GM12892 (cell line): ENCODE measurements around the gene ANKRD44.

ENCODE experiments used
- DNase-seq: peaks from one replicate; pipeline ENCODE4 v3.0.0; 2011; ENCODE audit not compliant: insufficient read length
- FAIRE-seq: peaks from 2 replicates; lab custom pipeline; 2011; peaks lifted over from hg19 to GRCh38; lab: Jason Lieb, UNC
- POLR2A ChIP-seq: IDR thresholded peaks from 2 replicates; pipeline ENCODE4 v1.6.1; 2011; ENCODE audit warnings: low read depth, low read length, control low read depth
- POLR2AphosphoS5 ChIP-seq: IDR thresholded peaks from 2 replicates; pipeline ENCODE4 v1.6.1; 2011; ENCODE audit warnings: low read depth, low read length, control low read depth
- TAF1 ChIP-seq: IDR thresholded peaks from 2 replicates; pipeline ENCODE4 v1.6.1; 2011; ENCODE audit warnings: low read depth, mild to moderate bottlenecking, control low read depth, low read length, borderline replicate concordance

ANKRD44 gene

GRCh38 chr2:197085665-197086064 is 224.9 kb downstream of the ANKRD44 start:
- TF ChIP-seq POLR2AphosphoS5 (no peak), POLR2A (no peak), TAF1 (no peak)
- FAIRE-seq, result no peak
- no peak for DNase-seq

- DNase-seq (no peak), FAIRE-seq (no peak)
- TF ChIP-seq POLR2A, result no peak
- no peak for TF ChIP-seq TAF1
- no peak for TF ChIP-seq POLR2AphosphoS5
Measured at GRCh38 chr2:197081294-197081693, 229.3 kb downstream of the ANKRD44 start.

GRCh38 chr2:197080578-197081216 is 229.9 kb downstream of the ANKRD44 start:
- DNase-seq (no peak), FAIRE-seq (no peak)
- TF ChIP-seq POLR2AphosphoS5 (no peak), TAF1 (no peak), POLR2A (no peak)

GRCh38 chr2:197079832-197080555 is 230.6 kb downstream of the ANKRD44 start:
- TF ChIP-seq POLR2A, result no peak
- no peak for TF ChIP-seq POLR2AphosphoS5
- TF ChIP-seq TAF1, result no peak
- DNase-seq (no peak), FAIRE-seq (no peak)

- FAIRE-seq (no peak), DNase-seq (no peak)
- no peak for TF ChIP-seq POLR2AphosphoS5
- TF ChIP-seq TAF1, result no peak
- no peak for TF ChIP-seq POLR2A
Measured at GRCh38 chr2:197079414-197079813, 231.2 kb downstream of the ANKRD44 start.

- TF ChIP-seq TAF1, result no peak
- no peak for TF ChIP-seq POLR2AphosphoS5
- no peak for TF ChIP-seq POLR2A
- FAIRE-seq (no peak), DNase-seq (no peak)
Measured at GRCh38 chr2:197078535-197078934, 232.0 kb downstream of the ANKRD44 start.

- no peak for FAIRE-seq
- TF ChIP-seq POLR2AphosphoS5, result no peak
- TF ChIP-seq POLR2A, result no peak
- no peak for TF ChIP-seq TAF1
Measured at GRCh38 chr2:197077336-197077735, 233.2 kb downstream of the ANKRD44 start.

GRCh38 chr2:197076652-197077051 is 233.9 kb downstream of the ANKRD44 start:
- TF ChIP-seq POLR2A, result no peak
- DNase-seq (no peak), FAIRE-seq (no peak)

More at GRCh38 chr2:197077336-197077735, 233.2 kb downstream of the ANKRD44 start:
- DNase-seq, result no peak

- FAIRE-seq (no peak), DNase-seq (no peak)
- TF ChIP-seq POLR2AphosphoS5 (no peak), POLR2A (no peak), TAF1 (no peak)
Measured at GRCh38 chr2:197075754-197076337, 234.7 kb downstream of the ANKRD44 start.

- FAIRE-seq, result no peak
- DNase-seq, result no peak
- no peak for TF ChIP-seq POLR2AphosphoS5
- TF ChIP-seq TAF1, result no peak
- TF ChIP-seq POLR2A, result no peak
Measured at GRCh38 chr2:197075281-197075680, 235.3 kb downstream of the ANKRD44 start.

- DNase-seq, result no peak
- TF ChIP-seq POLR2A (no peak), TAF1 (no peak), POLR2AphosphoS5 (no peak)
- no peak for FAIRE-seq
Measured at GRCh38 chr2:197073701-197074433, 236.7 kb downstream of the ANKRD44 start.

GRCh38 chr2:197073270-197073669 is 237.3 kb downstream of the ANKRD44 start:
- DNase-seq (no peak), FAIRE-seq (no peak)
- no peak for TF ChIP-seq POLR2A
- TF ChIP-seq POLR2AphosphoS5, result no peak
- TF ChIP-seq TAF1, result no peak
